H9 (cell line): Measurements from ENCODE around the gene PDIA6. TPM values are rescaled to one million over a fixed set of nuclear protein-coding genes. Genes with fewer than 3 reads are reported as not detected.

ENCODE experiments used
- DNase-seq: peaks from one replicate; pipeline ENCODE4 v3.0.0-alpha.2; 2017
- H2AFZ ChIP-seq: one replicate; pipeline ENCODE4 v1.6.1; 2013; ENCODE audit warnings: mild to moderate bottlenecking, low read length, control low read depth, moderate library complexity
- H2AK5ac ChIP-seq: 2 replicates; pipeline ENCODE4 v1.6.1; 2013; ENCODE audit warnings: low read length, control low read depth, mixed read lengths; ENCODE audit not compliant: insufficient read length
- H2BK120ac ChIP-seq: one replicate; pipeline ENCODE4 v1.6.1; 2013; ENCODE audit warnings: low read depth, mild to moderate bottlenecking, low read length, control low read depth, inconsistent platforms; ENCODE audit not compliant: poor library complexity, severe bottlenecking
- H2BK12ac ChIP-seq: 2 replicates; pipeline ENCODE4 v1.6.1; 2013; ENCODE audit warnings: low read length, control low read depth, mixed read lengths, low read depth; ENCODE audit not compliant: insufficient read length
- H2BK15ac ChIP-seq: 2 replicates; pipeline ENCODE4 v1.6.1; 2013; ENCODE audit warnings: low read depth, low read length, control low read depth
- H2BK20ac ChIP-seq: one replicate; pipeline ENCODE4 v1.6.1; 2013; ENCODE audit warnings: low read depth, mild to moderate bottlenecking, low read length, control low read depth, inconsistent platforms; ENCODE audit not compliant: poor library complexity, severe bottlenecking
- H2BK5ac ChIP-seq: 2 replicates; pipeline ENCODE4 v1.6.1; 2013; ENCODE audit warnings: low read length, control low read depth, mixed read lengths; ENCODE audit not compliant: insufficient read length
- H3K14ac ChIP-seq: 2 replicates; pipeline ENCODE4 v1.6.1; 2013; ENCODE audit warnings: low read length, control low read depth; ENCODE audit not compliant: insufficient read depth
- H3K18ac ChIP-seq: 2 replicates; pipeline ENCODE4 v1.6.1; 2013; ENCODE audit warnings: low read depth, mild to moderate bottlenecking, mixed read lengths, low read length, control low read depth; ENCODE audit not compliant: insufficient read length
- H3K23ac ChIP-seq: 2 replicates; pipeline ENCODE4 v1.6.1; 2013; ENCODE audit warnings: low read length, control low read depth, mixed read lengths, low read depth; ENCODE audit not compliant: insufficient read length
- H3K23me2 ChIP-seq: 2 replicates; pipeline ENCODE4 v1.6.1; 2013; ENCODE audit warnings: low read depth, mild to moderate bottlenecking, mixed read lengths, low read length, control low read depth; ENCODE audit not compliant: insufficient read length, poor library complexity, severe bottlenecking
- H3K27ac ChIP-seq: 2 replicates; pipeline ENCODE4 v1.5.1; 2013; ENCODE audit warnings: low read length, control low read depth, mixed read lengths, low read depth; ENCODE audit not compliant: insufficient read length
- H3K27me3 ChIP-seq: 2 replicates; pipeline ENCODE4 v1.6.1; 2013; ENCODE audit warnings: low read length, control low read depth, inconsistent platforms; ENCODE audit not compliant: insufficient read depth
- H3K4ac ChIP-seq: 2 replicates; pipeline ENCODE4 v1.6.1; 2013; ENCODE audit warnings: low read depth, mild to moderate bottlenecking, control low read depth, inconsistent platforms, low read length, moderate library complexity
- H3K4me1 ChIP-seq: 2 replicates; pipeline ENCODE4 v1.6.1; 2013; ENCODE audit warnings: low read length, control low read depth, inconsistent platforms; ENCODE audit not compliant: insufficient read depth
- H3K4me2 ChIP-seq: 2 replicates; pipeline ENCODE4 v1.6.1; 2013; ENCODE audit warnings: low read length, control low read depth, mixed read lengths; ENCODE audit not compliant: insufficient read length, insufficient read depth
- H3K56ac ChIP-seq: 2 replicates; pipeline ENCODE4 v1.6.1; 2013; ENCODE audit warnings: low read depth, mild to moderate bottlenecking, mixed read lengths, low read length, control low read depth; ENCODE audit not compliant: insufficient read length
- H3K79me1 ChIP-seq: 2 replicates; pipeline ENCODE4 v1.6.1; 2013; ENCODE audit warnings: low read depth, mild to moderate bottlenecking, moderate library complexity, low read length, control low read depth, inconsistent platforms; ENCODE audit not compliant: insufficient read depth, poor library complexity, severe bottlenecking
- H3K79me2 ChIP-seq: 2 replicates; pipeline ENCODE4 v1.6.1; 2013; ENCODE audit warnings: low read length, control low read depth, inconsistent platforms; ENCODE audit not compliant: insufficient read depth
- H3K9ac ChIP-seq: 2 replicates; pipeline ENCODE4 v1.6.1; 2013; ENCODE audit warnings: low read length, control low read depth, mixed read lengths; ENCODE audit not compliant: insufficient read length; ENCODE audit errors: extremely low read depth
- H3K9me3 ChIP-seq: one replicate; pipeline ENCODE4 v1.6.1; 2013; ENCODE audit warnings: low read depth, low read length, inconsistent platforms; ENCODE audit not compliant: control insufficient read depth
- H3T11ph ChIP-seq: one replicate; pipeline ENCODE4 v1.6.1; 2013; ENCODE audit warnings: mild to moderate bottlenecking, low read length, control low read depth, inconsistent platforms
- H4K20me1 ChIP-seq: one replicate; pipeline ENCODE4 v1.6.1; 2013; ENCODE audit not compliant: control insufficient read depth, insufficient read length, insufficient read depth
- H4K5ac ChIP-seq: 2 replicates; pipeline ENCODE4 v1.6.1; 2013; ENCODE audit warnings: low read depth, mild to moderate bottlenecking, mixed read lengths, low read length, control low read depth; ENCODE audit not compliant: insufficient read length
- H4K8ac ChIP-seq: replicated peaks from 2 replicates; pipeline ENCODE4 v1.6.1; 2013; ENCODE audit warnings: low read length, control low read depth, mixed read lengths, low read depth; ENCODE audit not compliant: insufficient read length
- H4K91ac ChIP-seq: 2 replicates; pipeline ENCODE4 v1.6.1; 2013; ENCODE audit warnings: low read depth, mild to moderate bottlenecking, moderate library complexity, mixed read lengths, low read length, control low read depth; ENCODE audit not compliant: insufficient read length
- H3K27ac Mint-ChIP-seq, 3 experiments: 2 replicates in 2 of 3; 3 replicates in 1 of 3; pipeline ENCODE4 v1.8.0; 2020 to 2021; ENCODE audit warnings: mixed read lengths in 3 of 3, mild to moderate bottlenecking in 1 of 3, moderate library complexity in 1 of 3
- H3K27me3 Mint-ChIP-seq: 2 replicates; pipeline ENCODE4 v1.8.0; 2021; ENCODE audit warnings: low read depth, mild to moderate bottlenecking, moderate library complexity, mixed read lengths
- H3K36me3 Mint-ChIP-seq, 3 experiments: 2 replicates in 2 of 3; 3 replicates in 1 of 3; pipeline ENCODE4 v1.8.0; 2020 to 2021; ENCODE audit warnings: low read depth in 3 of 3, mixed read lengths in 3 of 3; ENCODE audit not compliant: insufficient read depth in 1 of 3
- H3K4me1 Mint-ChIP-seq, 2 experiments: 2 replicates each; pipeline ENCODE4 v1.8.0; 2020; ENCODE audit warnings: mixed read lengths in 2 of 2
- H3K4me3 Mint-ChIP-seq, 2 experiments: 2 replicates in 1 of 2; 3 replicates in 1 of 2; pipeline ENCODE4 v1.8.0; 2020 to 2021; ENCODE audit warnings: mild to moderate bottlenecking in 2 of 2, mixed read lengths in 2 of 2, moderate library complexity in 1 of 2
- H3K9me3 Mint-ChIP-seq, 2 experiments: 2 replicates in 1 of 2; 3 replicates in 1 of 2; pipeline ENCODE4 v1.8.0; 2020; ENCODE audit warnings: mild to moderate bottlenecking in 2 of 2, mixed read lengths in 2 of 2, moderate library complexity in 1 of 2
- WGBS: extraction: QIAGEN DNeasy Blood & Tissue Kit; methylation state at CpG from one replicate; pipeline ENCODE4 v1.1.7; 2013; ENCODE audit warnings: missing lambda C conversion rate, low lambda C conversion rate, mixed read lengths; ENCODE audit not compliant: insufficient read length; ENCODE audit errors: extremely low coverage; 5-methylcytosine and 5-hydroxymethylcytosine counted together
- total RNA-seq: library from RNA; stranded (reverse); gene quantifications from 2 replicates; pipeline ENCODE4 v1.2.1, GENCODE V29; 2021
- TF ChIP-seq, protein P1 (sequence below): fragments of 200-600 bp; sonication (generic); conservative IDR thresholded peaks from 3 replicates; pipeline ENCODE4 v1.8.0; 2021; ENCODE audit warnings: antibody characterized with exemption, mild to moderate bottlenecking

The PDIA6 gene
- total RNA-seq, 1 experiment from 2014 or later: 301 TPM

DNA sequence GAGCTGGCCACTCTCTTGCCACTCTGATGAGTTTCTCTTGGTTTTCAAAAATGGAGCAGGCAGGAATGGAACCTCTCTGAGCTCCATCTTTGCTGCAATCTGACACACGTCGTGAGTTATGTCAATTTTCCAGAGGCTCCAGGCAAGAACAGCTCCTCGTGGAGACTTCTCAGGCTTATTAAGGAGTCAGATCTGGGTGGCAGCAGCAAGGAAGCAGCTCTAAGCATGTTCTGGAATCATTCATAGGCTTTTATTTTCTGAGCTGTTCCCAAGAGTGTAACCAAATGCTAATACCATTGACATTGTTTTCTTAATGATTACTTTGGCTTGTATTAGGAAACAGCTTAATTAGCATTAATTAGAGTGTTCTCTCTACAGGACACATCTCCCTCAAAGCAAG lies 26.1 kb upstream of the PDIA6 start:
- Mint-ChIP-seq H3K9me3 (peaks cover 25 to 26% of the 10 kb centered on the region in 2 experiments), H3K36me3 (peaks cover 2 to 21% (median 5%) of the 10 kb centered on the region in 3 experiments; a peak in 6 of 7 replicates), H3K4me3 (no peak overlapping the region), H3K4me1 (peaks cover 7 to 9% of the 10 kb centered on the region in 2 experiments), H3K27me3 (peaks cover 21% of the 10 kb centered on the region), H3K27ac (no peak overlapping the region)
- H2BK120ac ChIP-seq: no peak overlapping the region
- no peak overlapping the region for H2AFZ ChIP-seq
- H3K9me3 ChIP-seq: no peaks in the 10 kb centered on the region
- H3K4me2 ChIP-seq: no peak overlapping the region
- no peak overlapping the region for H3K18ac ChIP-seq
- H3K9ac ChIP-seq: no peak overlapping the region
- H4K91ac ChIP-seq: no peak overlapping the region
- no peaks in the 10 kb centered on the region for H3K79me2 ChIP-seq
- H3K56ac ChIP-seq: no peak overlapping the region
- H3K23me2 ChIP-seq: no peaks in the 10 kb centered on the region
- H2AK5ac ChIP-seq: no peak overlapping the region
- H3K23ac ChIP-seq: no peak overlapping the region
- DNase-seq: no peak
- no peak overlapping the region for H4K8ac ChIP-seq
- no peak overlapping the region for H3K27ac ChIP-seq
- no peak overlapping the region for H2BK20ac ChIP-seq
- H2BK5ac ChIP-seq: no peak overlapping the region
- H3K4ac ChIP-seq: no peak overlapping the region
- H2BK12ac ChIP-seq: no peak overlapping the region
- no peaks in the 10 kb centered on the region for H4K20me1 ChIP-seq
- H3K79me1 ChIP-seq: no peaks in the 10 kb centered on the region
- no peaks in the 10 kb centered on the region for H3K27me3 ChIP-seq
- H4K5ac ChIP-seq: no peak overlapping the region
- TF ChIP-seq, protein P1, sequence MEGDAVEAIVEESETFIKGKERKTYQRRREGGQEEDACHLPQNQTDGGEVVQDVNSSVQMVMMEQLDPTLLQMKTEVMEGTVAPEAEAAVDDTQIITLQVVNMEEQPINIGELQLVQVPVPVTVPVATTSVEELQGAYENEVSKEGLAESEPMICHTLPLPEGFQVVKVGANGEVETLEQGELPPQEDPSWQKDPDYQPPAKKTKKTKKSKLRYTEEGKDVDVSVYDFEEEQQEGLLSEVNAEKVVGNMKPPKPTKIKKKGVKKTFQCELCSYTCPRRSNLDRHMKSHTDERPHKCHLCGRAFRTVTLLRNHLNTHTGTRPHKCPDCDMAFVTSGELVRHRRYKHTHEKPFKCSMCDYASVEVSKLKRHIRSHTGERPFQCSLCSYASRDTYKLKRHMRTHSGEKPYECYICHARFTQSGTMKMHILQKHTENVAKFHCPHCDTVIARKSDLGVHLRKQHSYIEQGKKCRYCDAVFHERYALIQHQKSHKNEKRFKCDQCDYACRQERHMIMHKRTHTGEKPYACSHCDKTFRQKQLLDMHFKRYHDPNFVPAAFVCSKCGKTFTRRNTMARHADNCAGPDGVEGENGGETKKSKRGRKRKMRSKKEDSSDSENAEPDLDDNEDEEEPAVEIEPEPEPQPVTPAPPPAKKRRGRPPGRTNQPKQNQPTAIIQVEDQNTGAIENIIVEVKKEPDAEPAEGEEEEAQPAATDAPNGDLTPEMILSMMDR: no peak
- no peak overlapping the region for H3K14ac ChIP-seq
- no CpG with 5 or more reads among the region's 3 CpGs for WGBS
- H2BK15ac ChIP-seq: no peak overlapping the region
- peaks cover 3% of the 10 kb centered on the region; the same call in 1 of the 2 replicates for H3K4me1 ChIP-seq
- no peak overlapping the region for H3T11ph ChIP-seq
